ENCODE results near the gene BRSK2. TPM values are rescaled to one million over a fixed set of nuclear protein-coding genes. Genes with fewer than 3 reads are reported as not detected.

BRSK2 gene
- total RNA-seq, 2 experiments from 2014 or later: 0.96 to 1.2 TPM

DNA sequence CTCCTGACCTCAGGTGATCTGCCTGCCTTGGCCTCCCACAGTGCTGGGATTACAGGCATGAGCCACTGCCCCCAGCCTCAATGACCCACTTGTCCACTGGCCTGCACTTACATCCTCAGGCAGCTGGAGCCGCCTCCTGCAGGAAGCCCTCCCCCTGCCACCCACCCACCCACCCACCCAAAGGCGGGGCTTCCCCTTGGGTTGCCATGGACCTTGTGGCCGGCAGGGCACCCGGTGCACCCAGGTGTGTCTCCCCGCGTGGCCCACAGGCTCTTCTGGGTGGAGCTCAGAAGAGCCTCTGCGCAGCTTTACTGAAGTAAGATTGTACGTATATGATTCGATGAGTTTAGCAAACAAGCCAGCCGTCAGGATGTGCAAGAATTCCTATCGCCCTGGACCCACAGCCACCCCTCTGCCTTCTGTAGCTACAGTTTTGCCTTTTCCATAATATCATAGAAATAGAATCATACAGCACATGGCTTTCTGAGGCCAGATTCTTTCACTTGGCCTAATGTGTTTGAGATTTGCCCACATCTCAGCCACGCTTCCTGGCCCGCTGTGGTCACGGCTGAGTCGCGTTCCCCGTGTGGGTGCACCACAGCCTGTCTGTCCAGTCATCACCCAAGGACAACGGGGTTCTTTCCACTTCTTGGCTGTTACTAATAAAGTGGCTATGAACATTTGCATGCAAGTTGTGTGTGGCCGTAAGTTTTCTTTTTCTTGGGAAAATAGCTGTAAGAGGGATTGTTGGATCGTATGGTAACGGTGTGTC is 5.3 kb upstream of the BRSK2 start:
- H3K36me3 Mint-ChIP-seq (ENCODE audit: low read depth): no peaks in the 10 kb centered on the region
- ChIA-PET POLR2A (interaction anchor here (0.6 kb wide), 1 partner anchor 935 kb away, joined by 8 read pairs; no protein-coding TSS in a partner anchor), CTCF (no interaction called here)
- no peaks in the 10 kb centered on the region for H3K9me3 Mint-ChIP-seq (ENCODE audit: low read depth)
- peaks cover 16% of the 10 kb centered on the region for H3K4me1 Mint-ChIP-seq
- no peak overlapping the region for H3K4me3 Mint-ChIP-seq
- peak; percentile 57 for DNase-seq
- no peak for ATAC-seq
- intact Hi-C loops (cut with DNase I, micrococcal nuclease): loop anchor here (10.0 kb wide), 2 partner anchors 120 to 540 kb away; partner anchors contain the start of genes POLR2L (in 1 of the 2) and TSPAN4 (in 1 of the 2)
- no peaks in the 10 kb centered on the region for H3K27me3 Mint-ChIP-seq
- H3K27ac Mint-ChIP-seq: no peak overlapping the region

DNA sequence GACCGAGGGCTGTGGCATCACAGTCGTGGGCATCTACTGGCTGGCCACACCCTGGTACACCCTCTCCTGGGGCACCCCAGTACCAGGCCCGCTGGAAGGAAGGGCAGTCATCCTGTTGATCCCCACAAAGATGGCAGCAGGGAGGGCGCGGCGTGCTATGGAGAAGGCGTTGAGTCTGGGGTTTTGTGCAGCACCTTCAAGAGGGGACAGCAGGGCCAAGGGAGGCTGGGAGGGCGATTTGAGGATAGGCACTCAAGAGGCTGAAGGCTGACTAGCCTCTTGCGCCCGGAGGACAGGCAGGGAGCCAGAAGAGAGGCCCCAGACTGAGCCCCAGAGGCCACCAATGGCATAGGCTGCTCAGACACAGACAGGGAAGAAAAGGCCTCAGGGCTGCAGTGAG is 2.2 kb upstream of the BRSK2 start:
- ATAC-seq: no peak
- H3K27me3 Mint-ChIP-seq: peaks cover 14% of the 10 kb centered on the region

DNA sequence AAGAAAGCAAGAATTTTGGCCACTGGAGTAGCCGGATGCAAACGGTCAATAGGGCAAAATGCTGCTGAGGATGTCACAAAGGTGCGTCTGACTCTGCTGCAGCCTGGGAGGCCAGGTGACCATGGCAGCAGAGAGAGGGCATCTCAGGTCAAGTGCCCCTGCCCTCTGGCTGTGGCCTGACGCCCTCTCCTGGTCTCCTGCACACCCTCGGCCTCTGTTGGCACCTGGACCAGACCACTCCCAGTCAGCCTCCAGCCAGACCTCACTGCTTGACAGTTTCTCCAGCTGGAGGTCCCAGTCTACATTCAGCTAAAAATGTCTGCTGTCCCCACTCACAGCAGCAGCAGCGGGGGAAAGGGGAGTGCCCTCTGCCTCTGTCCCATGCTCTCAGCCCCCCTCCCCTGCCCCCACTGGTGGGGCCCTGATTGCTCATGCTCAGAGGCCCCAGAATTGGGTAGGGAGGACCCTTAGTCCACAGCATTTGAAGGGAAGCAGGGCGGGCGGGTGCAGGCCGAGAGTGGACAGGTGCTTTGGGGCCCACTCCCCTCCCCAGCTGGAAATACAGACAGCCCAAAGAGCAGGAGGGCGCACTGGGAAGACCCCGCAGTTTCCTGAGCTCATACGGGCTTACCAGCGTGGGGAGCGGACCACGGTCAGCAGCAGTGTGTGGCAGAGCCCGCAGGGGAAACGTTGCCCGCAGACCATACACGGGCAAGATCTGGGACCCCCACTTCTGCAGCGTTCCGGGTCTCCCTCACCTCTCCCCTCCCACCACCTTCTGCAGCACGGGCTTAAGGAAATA is 1.6 kb upstream of the BRSK2 start:
- CTCF ChIA-PET: no interaction called here
- H3K4me3 Mint-ChIP-seq: no peak overlapping the region
- POLR2A ChIA-PET: no interaction called here
- no peaks in the 10 kb centered on the region for H3K36me3 Mint-ChIP-seq (ENCODE audit: low read depth)
- intact Hi-C loops (cut with DNase I, micrococcal nuclease): loop anchor here (2.0 to 10.0 kb wide), 5 partner anchors 76 to 1009 kb away; partner anchors contain the start of genes AP2A2 (in 1 of the 2), POLR2L (in 1 of the 2) and TSPAN4 (in 1 of the 2)
- DNase-seq (no peak), ATAC-seq (no peak)
- peaks cover 13% of the 10 kb centered on the region for H3K4me1 Mint-ChIP-seq
- peaks cover 20% of the 10 kb centered on the region for H3K27me3 Mint-ChIP-seq
- no peak overlapping the region for H3K27ac Mint-ChIP-seq
- H3K9me3 Mint-ChIP-seq (ENCODE audit: low read depth): no peaks in the 10 kb centered on the region

More for the DNA sequence above, 2.2 kb upstream of the BRSK2 start:
- POLR2A ChIA-PET: no interaction called here
- Mint-ChIP-seq H3K4me3 (no peak overlapping the region), H3K27ac (no peak overlapping the region), H3K9me3 (ENCODE audit: low read depth) (no peaks in the 10 kb centered on the region), H3K4me1 (peaks cover 15% of the 10 kb centered on the region), H3K36me3 (ENCODE audit: low read depth) (no peaks in the 10 kb centered on the region)
- intact Hi-C loops (cut with DNase I, micrococcal nuclease): loop anchor here (5.0 to 10.0 kb wide), 4 partner anchors 75 to 1010 kb away; partner anchors contain the start of genes POLR2L (in 1 of the 2) and TSPAN4 (in 1 of the 2)
- no peak for DNase-seq
- CTCF ChIA-PET: no interaction called here

DNA sequence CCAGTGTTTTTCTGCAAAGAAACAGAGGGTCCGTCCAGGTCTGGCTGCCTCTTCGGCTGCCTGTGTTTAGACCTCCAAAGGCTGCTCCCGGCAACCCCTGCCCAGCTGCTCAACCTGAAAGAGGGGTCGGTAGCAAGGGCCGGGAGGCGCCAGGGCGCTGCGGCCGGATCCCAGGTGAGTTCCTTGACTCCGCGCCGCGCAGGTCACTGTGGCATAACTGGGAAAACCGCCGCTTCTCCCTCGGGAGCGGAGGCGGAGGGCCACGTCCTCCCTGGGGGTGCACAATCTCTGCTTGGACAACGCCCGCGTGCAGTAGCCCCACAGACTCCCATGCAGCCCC is 1.0 kb upstream of the BRSK2 start:
- no peak for DNase-seq
- Mint-ChIP-seq H3K9me3 (ENCODE audit: low read depth) (no peaks in the 10 kb centered on the region), H3K36me3 (ENCODE audit: low read depth) (no peaks in the 10 kb centered on the region), H3K27me3 (peaks cover 25% of the 10 kb centered on the region), H3K4me1 (peaks cover 10% of the 10 kb centered on the region), H3K27ac (no peak overlapping the region), H3K4me3 (peak overlapping the region; percentile 53)
- ChIA-PET POLR2A (no interaction called here), CTCF (interaction anchor here (0.5 kb wide), 2 partner anchors 53 to 1049 kb away, joined by 3 read pairs; no protein-coding TSS in a partner anchor)
- intact Hi-C loops (cut with DNase I, micrococcal nuclease): loop anchor here (1.0 to 10.0 kb wide), 9 partner anchors 52 to 1009 kb away; partner anchors contain the start of genes AP2A2 (in 1 of the 2), DUSP8 (in 1 of the 2), POLR2L (in 1 of the 2) and TOLLIP (in 1 of the 2)
- no peak for ATAC-seq

DNA sequence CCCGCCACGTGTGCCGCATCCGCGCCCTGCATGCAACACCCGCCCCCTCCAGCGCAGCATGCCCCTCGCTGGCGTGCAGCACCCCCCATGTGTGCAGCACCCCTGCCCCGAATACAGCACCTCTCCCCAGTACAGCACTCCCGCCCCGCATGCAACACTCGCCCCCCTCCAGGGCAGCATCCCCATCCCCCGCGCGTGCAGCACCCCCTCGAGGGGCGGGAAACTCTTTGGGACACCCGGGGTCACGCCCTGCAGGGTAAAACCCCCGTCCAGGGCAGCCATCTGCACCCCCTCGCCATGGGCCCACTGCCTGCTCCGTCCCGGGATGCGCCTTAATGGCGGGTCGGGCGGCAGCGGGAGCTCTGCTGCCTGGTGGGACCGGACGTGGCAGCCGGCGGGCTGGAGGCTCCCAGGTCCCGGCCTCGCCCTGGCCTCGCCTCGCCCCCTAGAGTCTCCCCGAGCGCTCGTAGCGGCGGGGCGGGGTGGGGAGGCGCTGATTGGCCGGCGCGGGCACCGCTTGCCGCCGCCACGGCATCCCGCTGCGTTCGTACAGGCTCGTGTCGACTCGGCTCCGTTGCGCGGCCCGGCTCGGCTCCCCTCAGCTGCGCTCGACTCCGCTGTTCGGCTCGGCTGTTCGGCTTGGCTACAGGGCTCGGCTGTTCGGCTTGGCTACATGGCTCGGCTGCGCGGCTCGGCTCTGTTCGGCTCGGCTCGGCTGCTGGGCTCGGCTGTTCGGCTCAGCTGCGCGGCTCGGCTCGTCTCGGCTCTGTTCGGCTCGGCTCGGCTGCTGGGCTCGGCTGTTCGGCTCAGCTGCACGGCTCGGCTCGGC is 417 bp upstream of the BRSK2 start:
- ATAC-seq: peak; percentile 99
- Mint-ChIP-seq H3K4me3 (peak overlapping the region; percentile 53), H3K27me3 (peaks cover 25% of the 10 kb centered on the region), H3K27ac (no peak overlapping the region), H3K9me3 (ENCODE audit: low read depth) (no peaks in the 10 kb centered on the region), H3K4me1 (peaks cover 9% of the 10 kb centered on the region), H3K36me3 (ENCODE audit: low read depth) (no peaks in the 10 kb centered on the region)
- intact Hi-C loops (cut with DNase I, micrococcal nuclease): loop anchor here (1.0 to 10.0 kb wide), 9 partner anchors 53 to 1008 kb away; partner anchors contain the start of genes AP2A2 (in 1 of the 2), DUSP8 (in 1 of the 2), POLR2L (in 1 of the 2) and TOLLIP (in 1 of the 2)
- POLR2A ChIA-PET: no interaction called here
- CTCF ChIA-PET: interaction anchor here (0.5 to 0.9 kb wide), 4 partner anchors 54 to 1050 kb away, joined by 3 read pairs; no protein-coding TSS in a partner anchor
- peak; percentile 99 for DNase-seq

DNA sequence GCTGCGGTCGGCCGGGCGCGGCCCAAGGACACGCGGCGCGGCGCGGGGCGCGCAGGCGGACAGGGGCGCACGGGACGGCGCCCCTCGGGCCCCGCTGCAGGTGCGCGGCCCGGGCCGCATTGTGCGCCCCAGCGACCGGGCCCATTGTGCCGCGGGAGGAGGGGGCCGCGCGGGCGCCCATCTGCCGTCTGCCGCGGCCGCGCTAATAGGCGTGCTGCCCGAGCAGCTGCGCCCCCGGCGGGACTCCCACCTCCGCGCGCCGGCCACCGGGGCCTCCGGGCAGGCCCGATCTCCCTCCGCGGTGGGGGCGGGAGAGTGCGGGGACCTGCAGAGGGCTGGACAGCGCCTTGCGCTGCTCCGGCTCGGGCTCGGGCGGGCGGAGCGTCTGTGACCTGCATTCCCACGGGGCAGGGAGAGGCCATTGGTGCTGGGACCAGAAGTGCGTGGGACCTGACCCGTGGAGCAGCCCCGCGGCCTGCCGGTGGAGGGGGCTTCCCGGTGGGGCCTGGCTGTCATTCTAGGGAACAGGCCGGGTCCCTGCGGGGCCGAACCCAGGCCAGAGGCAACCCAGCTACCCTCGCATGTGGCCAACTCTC is 933 bp downstream of the BRSK2 start:
- intact Hi-C loops (cut with DNase I, micrococcal nuclease): no loop called here
- ChIA-PET CTCF (no interaction called here), POLR2A (no interaction called here)
- H3K9me3 Mint-ChIP-seq (ENCODE audit: low read depth): no peaks in the 10 kb centered on the region
- H3K4me3 Mint-ChIP-seq: no peak overlapping the region
- DNase-seq: no peak
- peaks cover 25% of the 10 kb centered on the region for H3K27me3 Mint-ChIP-seq
- H3K36me3 Mint-ChIP-seq (ENCODE audit: low read depth): no peaks in the 10 kb centered on the region
- peaks cover 2% of the 10 kb centered on the region for H3K4me1 Mint-ChIP-seq
- ATAC-seq: no peak
- no peak overlapping the region for H3K27ac Mint-ChIP-seq

DNA sequence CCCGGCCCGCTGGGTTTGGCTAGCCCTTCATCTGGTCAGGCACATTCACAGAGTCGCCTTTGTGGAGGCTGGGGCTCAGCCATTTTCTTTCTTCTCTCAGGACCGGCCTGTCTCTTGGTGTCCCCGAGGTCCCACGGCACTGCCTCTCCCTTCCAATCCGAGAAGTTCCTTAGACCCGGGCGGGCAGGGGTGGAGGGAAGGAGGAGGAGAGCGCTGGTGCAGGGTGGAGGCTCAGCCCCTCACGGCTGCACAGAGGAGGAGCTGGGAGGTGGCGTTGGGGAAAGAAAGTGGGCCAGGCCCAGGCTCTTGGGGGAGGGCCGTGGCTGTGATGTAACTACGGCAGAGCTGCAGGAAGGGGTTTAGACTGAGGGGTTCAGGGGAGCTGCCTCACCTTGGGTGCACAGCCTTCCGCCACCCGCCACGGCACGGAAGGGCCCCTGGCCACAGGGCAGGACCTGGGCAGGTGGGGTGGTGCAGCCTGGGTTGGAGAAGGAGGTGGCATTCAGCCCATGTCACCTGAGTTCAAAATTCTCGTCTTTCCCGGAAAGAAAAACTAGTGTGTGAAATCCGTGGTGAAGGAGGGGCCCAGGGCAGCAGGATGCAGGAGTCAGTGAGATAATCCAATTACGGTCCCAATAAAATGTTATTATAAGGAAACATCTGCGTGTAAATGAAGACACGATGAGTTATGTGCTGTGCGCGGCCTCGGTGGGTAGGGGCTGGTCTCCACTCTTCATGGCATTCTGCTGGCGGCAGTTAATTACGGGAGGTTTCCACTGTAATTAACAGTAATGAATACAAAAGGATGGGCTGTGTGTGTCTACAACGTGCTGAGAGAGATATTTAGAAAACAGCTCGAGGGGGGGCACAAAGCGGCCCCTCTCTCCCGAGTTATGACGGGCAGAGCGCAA is 1.7 kb downstream of the BRSK2 start:
- no peak overlapping the region for H3K27ac Mint-ChIP-seq
- no peak for ATAC-seq
- DNase-seq: peak; percentile 24
- no peak overlapping the region for H3K4me3 Mint-ChIP-seq
- intact Hi-C loops (cut with DNase I, micrococcal nuclease): no loop called here
- CTCF ChIA-PET: interaction anchor here (2.0 kb wide), 1 partner anchor 9 kb away, joined by 6 read pairs; no protein-coding TSS in a partner anchor
- no peaks in the 10 kb centered on the region for H3K36me3 Mint-ChIP-seq (ENCODE audit: low read depth)
- POLR2A ChIA-PET: no interaction called here
- no peaks in the 10 kb centered on the region for H3K9me3 Mint-ChIP-seq (ENCODE audit: low read depth)
- peaks cover 2% of the 10 kb centered on the region for H3K4me1 Mint-ChIP-seq
- peaks cover 25% of the 10 kb centered on the region for H3K27me3 Mint-ChIP-seq

DNA sequence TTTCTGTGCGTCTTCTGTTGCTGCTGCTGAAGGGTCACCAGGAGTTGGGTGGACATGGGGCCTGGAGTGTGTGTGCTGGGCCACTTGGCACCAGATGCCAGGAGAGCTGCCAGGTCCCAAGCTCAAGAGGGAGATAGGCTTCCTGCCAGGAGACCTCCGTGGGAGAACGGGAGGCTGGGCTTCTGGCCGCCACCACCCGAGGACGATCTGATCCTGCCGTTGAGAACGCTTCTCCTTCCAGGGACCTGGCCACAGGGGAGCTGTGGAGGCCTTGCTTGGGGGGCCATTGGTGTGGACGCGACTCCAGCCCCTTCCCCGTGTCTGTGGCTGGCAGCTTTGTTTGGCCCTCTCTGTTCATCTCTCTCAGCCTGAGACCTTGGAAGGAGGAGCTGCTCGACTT is 2.4 kb downstream of the BRSK2 start:
- ChIA-PET POLR2A (no interaction called here), CTCF (interaction anchor here (0.6 to 2.0 kb wide), 2 partner anchors 10 kb away, joined by 3 to 6 read pairs; no protein-coding TSS in a partner anchor)
- H3K36me3 Mint-ChIP-seq (ENCODE audit: low read depth): no peaks in the 10 kb centered on the region
- DNase-seq: no peak
- intact Hi-C loops (cut with DNase I, micrococcal nuclease): no loop called here
- no peaks in the 10 kb centered on the region for H3K9me3 Mint-ChIP-seq (ENCODE audit: low read depth)
- ATAC-seq: no peak
- peaks cover 25% of the 10 kb centered on the region for H3K27me3 Mint-ChIP-seq
- peaks cover 2% of the 10 kb centered on the region for H3K4me1 Mint-ChIP-seq
- no peak overlapping the region for H3K27ac Mint-ChIP-seq
- H3K4me3 Mint-ChIP-seq: no peak overlapping the region

DNA sequence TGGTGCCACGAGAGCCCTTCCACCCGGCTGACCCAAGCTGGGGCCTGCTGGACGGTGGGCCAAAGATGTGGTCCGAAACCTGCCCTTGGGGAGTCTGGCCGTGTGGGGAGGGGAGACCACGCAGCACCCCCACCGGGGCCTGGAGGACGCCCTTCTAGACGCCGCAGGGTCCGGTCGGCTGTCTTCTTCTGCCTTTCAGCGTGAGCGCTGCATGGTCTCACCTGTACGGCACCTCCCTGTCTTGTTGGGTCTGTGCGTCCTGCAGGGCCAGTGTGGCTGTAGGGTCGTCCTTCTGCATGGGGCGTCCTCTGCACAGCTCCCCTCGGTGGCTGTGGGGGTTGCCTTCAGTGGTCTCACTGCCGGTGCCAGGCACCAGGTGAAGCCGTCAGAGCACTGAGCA is 2.8 kb downstream of the BRSK2 start:
- Mint-ChIP-seq H3K27ac (no peak overlapping the region), H3K4me3 (no peak overlapping the region), H3K9me3 (ENCODE audit: low read depth) (no peaks in the 10 kb centered on the region), H3K4me1 (peaks cover 2% of the 10 kb centered on the region), H3K27me3 (peaks cover 25% of the 10 kb centered on the region), H3K36me3 (ENCODE audit: low read depth) (no peaks in the 10 kb centered on the region)
- ATAC-seq: no peak
- ChIA-PET POLR2A (no interaction called here), CTCF (interaction anchor here (0.6 to 2.0 kb wide), 2 partner anchors 10 kb away, joined by 3 to 6 read pairs; no protein-coding TSS in a partner anchor)
- intact Hi-C loops (cut with DNase I, micrococcal nuclease): no loop called here
- no peak for DNase-seq
